OCI-LY3 (cell line): Measurements from ENCODE around the gene CRTC3.
"Not testable (repeated sequence)": the region's sequence is repeated elsewhere in the genome, so short reads cannot be mapped to it uniquely, and the experiment has no call there.

ENCODE experiments used
- H2AFZ ChIP-seq: fragments of 200-600, 300-600 bp; shearing (Covaris generic); 2 replicates; pipeline ENCODE4 v1.6.0; 2014; ENCODE audit warnings: antibody characterized with exemption, low read depth, low read length
- H3K27ac ChIP-seq: fragments of 200-600, 300-600 bp; sonication (generic); 2 replicates; pipeline ENCODE4 v1.5.1; 2014; ENCODE audit warnings: mild to moderate bottlenecking, low read length, moderate library complexity, mixed read lengths
- H3K27me3 ChIP-seq: fragments of 200-600, 300-600 bp; sonication (generic); 2 replicates; pipeline ENCODE4 v1.6.1; 2014; ENCODE audit warnings: low read depth, low read length, mixed read lengths
- H3K36me3 ChIP-seq: fragments of 200-600, 300-600 bp; sonication (generic); replicated peaks from 2 replicates; pipeline ENCODE3; 2014; ENCODE audit warnings: low read depth, low read length, mixed read lengths
- H3K4me1 ChIP-seq: fragments of 300-600, 200-600 bp; sonication (generic); 2 replicates; pipeline ENCODE4 v1.6.1; 2014; ENCODE audit warnings: low read length, mixed read lengths
- H3K4me2 ChIP-seq: fragments of 200-600, 300-600 bp; sonication (generic); 2 replicates; pipeline ENCODE4 v1.6.1; 2014; ENCODE audit warnings: low read length, mixed read lengths
- H3K4me3 ChIP-seq: fragments of 300-600, 200-600 bp; sonication (generic); 2 replicates; pipeline ENCODE4 v1.5.1; 2014; ENCODE audit warnings: antibody characterized with exemption, mild to moderate bottlenecking, low read length, moderate library complexity
- H3K79me2 ChIP-seq: fragments of 300-600, 200-600 bp; shearing (Covaris generic); 2 replicates; pipeline ENCODE4 v1.6.1; 2014; ENCODE audit warnings: mild to moderate bottlenecking, low read length, mixed read lengths
- H3K9ac ChIP-seq: fragments of 300-600, 200-600 bp; shearing (Covaris generic); 2 replicates; pipeline ENCODE4 v1.6.0; 2014; ENCODE audit warnings: mild to moderate bottlenecking, low read length, moderate library complexity
- H3K9me3 ChIP-seq: fragments of 200-600, 300-600 bp; shearing (Covaris generic); 2 replicates; pipeline ENCODE4 v1.6.1; 2014; ENCODE audit warnings: low read length, mixed read lengths; ENCODE audit not compliant: insufficient read depth
- H4K20me1 ChIP-seq: fragments of 200-600, 300-600 bp; sonication (generic); 2 replicates; pipeline ENCODE4 v1.6.1; 2016; ENCODE audit warnings: low read length, mixed read lengths; ENCODE audit not compliant: insufficient read depth
- CTCF ChIP-seq: fragments of 200-600, 300-600 bp; sonication (generic); IDR thresholded peaks from 2 replicates; pipeline ENCODE4 v1.5.1; 2014; ENCODE audit warnings: antibody characterized with exemption, low read length, low read depth
- EZH2phosphoT487 ChIP-seq: fragments of 200-600 bp; shearing (Covaris generic); IDR thresholded peaks from 2 replicates; pipeline ENCODE4 v1.6.1; 2018; ENCODE audit warnings: antibody characterized with exemption, mixed run types, low read depth

The CRTC3 gene

GRCh38 chr15:90624278-90624981 is 94.7 kb downstream of the CRTC3 start:
- peaks cover 14% of the 10 kb centered on the region for H3K36me3 ChIP-seq

DNA sequence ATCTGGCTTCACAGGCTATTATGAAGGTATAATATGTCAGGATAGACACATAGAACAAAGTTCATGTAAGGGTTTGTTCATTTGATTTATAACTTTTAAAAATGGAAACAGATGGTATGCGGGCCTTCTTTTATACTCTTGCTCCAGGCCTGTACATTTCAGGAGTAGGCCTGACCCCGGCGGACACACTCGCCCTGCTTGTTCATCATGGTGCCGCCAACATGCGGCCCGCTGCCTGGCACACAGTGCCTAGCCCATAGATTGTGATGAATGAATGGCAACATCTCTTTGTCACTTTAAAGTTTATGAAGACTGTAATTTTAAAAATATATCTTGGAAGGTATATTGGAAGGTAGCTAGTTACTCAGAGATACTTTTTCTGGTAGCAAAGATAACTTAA is 95.3 kb downstream of the CRTC3 start:
- TF ChIP-seq EZH2phosphoT487 (no peak), CTCF (no peak)
- H4K20me1 ChIP-seq = no peaks in the 10 kb centered on the region
- H3K27ac ChIP-seq = no peak overlapping the region
- H3K9me3 ChIP-seq = no peaks in the 10 kb centered on the region
- H3K79me2 ChIP-seq = no peaks in the 10 kb centered on the region
- H3K9ac ChIP-seq = no peak overlapping the region
- H2AFZ ChIP-seq = no peak overlapping the region
- H3K36me3 ChIP-seq = peaks cover 18% of the 10 kb centered on the region
- H3K27me3 ChIP-seq = no peaks in the 10 kb centered on the region
- no peak overlapping the region for H3K4me3 ChIP-seq
- peaks cover 12% of the 10 kb centered on the region for H3K4me1 ChIP-seq
- no peak overlapping the region for H3K4me2 ChIP-seq

More at GRCh38 chr15:90624278-90624981, 94.7 kb downstream of the CRTC3 start:
- H3K79me2 ChIP-seq = no peaks in the 10 kb centered on the region
- no peak overlapping the region for H3K9ac ChIP-seq
- H3K9me3 ChIP-seq = no peaks in the 10 kb centered on the region
- H2AFZ ChIP-seq = no peak overlapping the region
- no peaks in the 10 kb centered on the region for H3K27me3 ChIP-seq
- no peaks in the 10 kb centered on the region for H4K20me1 ChIP-seq
- no peak overlapping the region for H3K27ac ChIP-seq
- no peak for TF ChIP-seq EZH2phosphoT487
- no peak for TF ChIP-seq CTCF
- H3K4me2 ChIP-seq = no peak overlapping the region
- H3K4me3 ChIP-seq = no peak overlapping the region
- peaks cover 18% of the 10 kb centered on the region for H3K4me1 ChIP-seq

DNA sequence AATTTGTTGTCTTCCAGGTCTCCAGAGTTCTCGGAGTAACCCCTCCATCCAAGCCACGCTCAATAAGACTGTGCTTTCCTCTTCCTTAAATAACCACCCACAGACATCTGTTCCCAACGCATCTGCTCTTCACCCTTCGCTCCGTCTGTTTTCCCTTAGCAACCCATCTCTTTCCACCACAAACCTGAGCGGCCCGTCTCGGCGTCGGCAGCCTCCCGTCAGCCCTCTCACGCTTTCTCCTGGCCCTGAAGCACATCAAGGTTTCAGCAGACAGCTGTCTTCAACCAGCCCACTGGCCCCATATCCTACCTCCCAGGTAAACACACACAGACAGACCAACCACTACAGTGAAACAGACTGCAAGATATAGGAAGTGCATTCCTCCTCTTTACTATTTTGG is 99.5 kb downstream of the CRTC3 start:
- Histone ChIP-seq H3K79me2 (no peaks in the 10 kb centered on the region), H3K9ac (no peak overlapping the region), H3K4me3 (no peak overlapping the region), H3K4me2 (no peak overlapping the region), H2AFZ (no peak overlapping the region), H3K9me3 (no peaks in the 10 kb centered on the region), H4K20me1 (no peaks in the 10 kb centered on the region), H3K4me1 (no peaks in the 10 kb centered on the region), H3K27ac (no peak overlapping the region), H3K36me3 (peaks cover 17% of the 10 kb centered on the region), H3K27me3 (no peaks in the 10 kb centered on the region)
- no peak for TF ChIP-seq CTCF
- TF ChIP-seq EZH2phosphoT487 = no peak

DNA sequence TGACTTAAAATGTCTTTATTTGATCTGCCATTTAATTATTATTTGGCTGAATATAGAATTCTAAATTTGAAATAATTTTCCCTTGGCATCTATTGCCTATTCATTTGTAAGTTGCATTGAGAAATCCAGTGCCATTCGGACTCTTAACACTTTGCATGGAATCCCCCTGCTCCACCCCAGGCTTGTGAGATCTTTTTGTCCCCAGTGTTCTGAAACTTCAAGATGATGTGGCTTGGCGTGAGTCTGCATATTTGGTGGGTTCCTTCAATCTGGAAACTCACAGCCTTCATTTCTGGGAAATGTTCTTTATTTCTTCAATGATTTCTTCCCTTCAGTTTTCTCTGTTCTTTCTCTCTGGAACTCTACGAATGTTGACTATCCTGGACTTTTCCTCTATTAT is 103.6 kb downstream of the CRTC3 start:
- Histone ChIP-seq H3K79me2 (no peaks in the 10 kb centered on the region), H3K27ac (no peak overlapping the region), H3K4me3 (no peak overlapping the region), H2AFZ (no peak overlapping the region), H3K4me2 (no peak overlapping the region), H3K27me3 (no peaks in the 10 kb centered on the region), H3K4me1 (no peaks in the 10 kb centered on the region), H3K36me3 (peaks cover 11% of the 10 kb centered on the region), H3K9ac (no peak overlapping the region), H4K20me1 (no peaks in the 10 kb centered on the region), H3K9me3 (no peaks in the 10 kb centered on the region)
- TF ChIP-seq EZH2phosphoT487 (no peak), CTCF (no peak)

DNA sequence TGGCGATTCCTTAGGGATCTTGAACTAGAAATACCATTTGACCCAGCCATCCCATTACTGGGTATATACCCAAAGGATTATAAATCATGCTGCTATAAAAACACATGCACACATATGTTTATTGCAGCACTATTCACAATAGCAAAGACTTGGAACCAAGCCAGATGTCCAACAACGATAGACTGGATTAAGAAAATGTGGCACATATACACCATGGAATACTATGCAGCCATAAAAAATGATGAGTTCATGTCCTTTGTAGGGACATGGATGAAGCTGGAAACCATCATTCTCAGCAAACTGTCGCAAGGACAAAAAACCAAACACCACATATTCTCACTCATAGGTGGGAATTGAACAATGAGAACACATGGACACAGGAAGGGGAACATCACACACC is 107.3 kb downstream of the CRTC3 start:
- H3K79me2 ChIP-seq, H3K4me1 ChIP-seq, H3K27ac ChIP-seq, H4K20me1 ChIP-seq, H3K9ac ChIP-seq, H3K27me3 ChIP-seq, H3K4me3 ChIP-seq, H3K9me3 ChIP-seq, H3K4me2 ChIP-seq, H3K36me3 ChIP-seq, H2AFZ ChIP-seq: not testable (repeated sequence)
